OCI-M2 (cell line): Measurements from ENCODE around the gene SH3RF3.

ENCODE experiments used
- DNase-seq: peaks from one replicate; lab custom pipeline; 2025; ENCODE audit not compliant: unreplicated experiment; lab: John Stamatoyannopoulos, UW

The SH3RF3 gene

DNA sequence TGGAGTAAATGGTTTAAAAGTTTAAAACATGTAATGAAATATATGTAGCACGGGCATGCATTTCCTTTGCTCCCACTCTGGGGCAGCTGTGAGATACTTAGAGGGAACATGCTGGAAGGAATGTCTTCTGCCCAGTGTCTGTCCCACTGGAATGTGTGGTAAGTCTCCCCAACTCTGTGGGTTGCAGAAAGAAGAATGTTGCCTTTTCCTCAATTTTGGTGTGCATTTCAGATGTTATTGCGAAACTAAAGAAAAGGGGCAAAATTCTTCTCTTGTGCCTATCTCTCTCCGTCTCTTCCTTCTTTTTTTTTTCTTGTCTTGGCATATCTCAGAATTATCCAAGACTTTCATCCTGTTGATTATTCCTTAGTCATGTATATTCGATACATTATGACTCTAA lies 201.1 kb downstream of the SH3RF3 start:
- no peak for DNase-seq

DNA sequence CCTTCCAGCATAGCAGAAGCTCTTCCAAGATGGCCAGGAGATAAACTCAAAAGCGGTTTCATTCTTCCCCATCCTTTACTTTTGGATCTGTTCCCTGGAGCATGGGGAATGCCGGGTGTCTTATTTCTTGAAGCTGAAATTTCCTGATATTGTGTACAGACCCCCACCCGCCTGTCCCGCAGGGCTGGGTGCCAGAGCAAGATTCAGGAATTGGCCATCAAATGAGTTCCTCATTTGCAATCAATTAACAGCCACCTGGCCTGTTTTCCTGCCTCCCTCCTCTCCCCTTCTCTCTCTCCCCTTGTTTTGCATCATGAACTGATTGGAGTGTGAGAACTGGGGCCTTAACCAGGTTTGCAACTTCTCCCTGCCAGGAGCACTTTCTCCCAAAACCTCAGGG lies 202.1 kb downstream of the SH3RF3 start:
- no peak for DNase-seq

DNA sequence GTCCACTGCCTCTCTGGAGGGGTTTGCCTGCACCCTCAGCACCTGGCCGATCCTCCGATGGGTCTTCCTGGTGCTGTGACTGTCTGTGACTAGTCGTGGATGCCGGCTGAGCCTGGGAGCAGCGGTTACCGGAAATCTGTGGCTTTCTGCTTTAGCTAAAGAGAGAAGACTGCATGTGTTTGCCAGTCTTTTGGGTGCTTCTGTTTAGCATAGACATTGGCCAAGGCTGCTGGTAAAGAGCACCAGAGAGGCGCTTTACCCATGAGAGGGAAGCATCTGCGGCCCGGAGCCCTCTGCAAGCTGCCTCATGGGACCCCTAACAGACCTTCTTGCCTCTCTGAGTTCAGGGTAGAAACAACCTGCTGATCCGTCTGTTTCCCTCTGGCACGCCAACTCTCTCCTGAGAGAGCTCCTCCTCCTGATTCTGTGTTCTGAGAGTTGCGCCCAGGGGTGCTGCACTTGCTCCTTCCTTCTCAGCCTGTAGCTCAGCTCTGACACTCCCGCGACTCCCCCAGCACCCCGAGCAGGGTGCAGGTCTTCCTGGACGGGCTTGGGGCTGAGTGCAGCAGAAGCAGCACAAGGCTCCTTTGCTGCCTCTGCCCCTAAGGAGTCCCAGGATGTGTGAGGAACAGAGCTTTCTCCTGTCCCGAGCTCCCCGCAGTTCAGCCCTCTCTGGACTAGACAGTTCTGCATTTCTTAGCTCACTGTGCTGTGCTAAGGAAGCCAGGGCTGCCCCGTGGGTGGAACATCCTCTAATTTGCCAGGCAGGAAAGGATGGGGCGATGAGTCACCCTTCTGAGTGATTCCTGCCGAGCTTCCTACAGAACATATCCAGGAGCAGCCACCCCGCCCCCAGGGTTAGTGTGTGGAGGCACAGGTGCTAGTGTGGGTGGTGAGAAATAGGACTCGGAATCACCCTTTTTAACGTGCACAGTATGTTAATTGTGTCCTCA lies 203.2 kb downstream of the SH3RF3 start:
- DNase-seq: no peak

DNA sequence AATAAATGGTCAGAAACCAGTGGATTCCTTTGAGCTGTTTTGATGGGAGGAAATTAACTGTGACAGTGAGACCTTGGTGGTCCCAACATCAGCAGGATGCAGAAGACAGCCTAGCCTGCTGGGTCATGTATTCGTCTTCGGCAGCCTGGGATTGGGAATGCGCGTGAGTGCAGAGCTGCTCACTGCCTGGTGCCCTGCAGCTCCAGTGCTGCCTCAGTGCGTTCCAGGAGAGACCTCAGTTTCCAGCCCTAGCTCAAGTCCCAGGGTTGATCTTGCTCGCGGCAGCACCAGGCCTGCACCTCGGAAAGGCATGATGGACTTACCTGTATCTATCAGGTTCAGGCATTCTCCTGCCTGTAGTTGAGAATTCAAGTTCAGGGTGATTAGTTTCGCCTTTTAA lies 203.9 kb downstream of the SH3RF3 start:
- DNase-seq: no peak

DNA sequence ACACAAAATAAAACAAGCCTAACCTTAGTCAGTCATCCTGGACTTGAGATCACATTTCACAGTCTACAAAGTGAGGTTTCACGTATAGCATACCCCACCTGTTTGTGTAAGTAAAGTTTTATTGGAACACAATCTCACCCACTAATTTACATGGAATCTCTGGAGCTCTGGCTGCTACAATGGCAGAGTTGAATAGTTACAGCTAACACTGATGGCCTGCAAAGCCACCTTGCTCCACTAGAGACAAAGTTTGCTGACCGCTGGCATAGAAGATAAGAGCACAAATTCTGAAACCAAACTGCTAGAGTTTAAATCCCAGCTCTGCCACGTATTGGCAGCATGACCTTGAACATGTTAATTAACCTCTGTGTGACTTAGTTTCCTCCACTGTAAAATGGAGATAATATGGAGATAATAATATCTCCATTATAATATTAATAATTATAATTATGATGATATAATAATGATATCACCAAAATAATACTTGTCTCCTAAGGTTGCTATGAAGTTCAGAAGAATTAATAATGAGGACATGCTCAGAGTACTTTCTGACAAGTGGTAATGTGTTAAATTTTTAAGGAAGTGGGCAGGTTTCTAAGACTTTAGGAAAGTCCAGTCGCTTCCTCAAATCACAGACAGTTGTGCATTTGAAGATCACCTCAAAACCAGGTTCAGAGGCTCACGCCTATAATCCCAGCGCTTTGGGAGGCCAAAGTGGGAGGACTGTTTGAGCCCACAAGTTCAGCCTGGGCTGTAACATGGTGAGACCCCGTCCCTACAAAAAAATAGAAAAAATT lies 204.6 kb downstream of the SH3RF3 start:
- DNase-seq: no peak

DNA sequence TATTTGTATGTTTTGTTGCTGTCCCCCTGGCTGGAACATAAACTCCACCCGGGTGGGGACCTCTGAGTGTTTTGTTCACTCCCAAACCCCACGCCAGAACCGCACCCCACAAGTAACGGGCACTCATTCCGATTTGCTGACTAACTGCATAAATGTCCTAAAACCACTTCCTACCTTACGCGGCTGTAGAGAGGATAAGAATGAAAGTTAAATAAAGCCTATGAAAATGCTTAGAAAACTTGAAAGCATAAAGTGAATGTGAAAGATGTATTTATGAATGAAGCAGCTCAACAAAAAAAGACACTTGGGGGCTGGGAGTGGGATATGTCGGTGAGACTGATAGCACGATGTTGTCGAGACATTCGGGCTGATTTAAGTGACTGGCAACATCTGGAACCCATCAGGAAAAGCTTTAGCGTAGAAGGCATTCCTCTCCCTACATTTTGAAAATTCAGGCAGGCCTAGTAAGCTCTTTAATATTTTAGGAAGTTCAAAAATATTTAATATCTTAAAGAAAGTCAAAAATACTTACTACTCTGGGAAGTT lies 206.7 kb downstream of the SH3RF3 start:
- DNase-seq: no peak

DNA sequence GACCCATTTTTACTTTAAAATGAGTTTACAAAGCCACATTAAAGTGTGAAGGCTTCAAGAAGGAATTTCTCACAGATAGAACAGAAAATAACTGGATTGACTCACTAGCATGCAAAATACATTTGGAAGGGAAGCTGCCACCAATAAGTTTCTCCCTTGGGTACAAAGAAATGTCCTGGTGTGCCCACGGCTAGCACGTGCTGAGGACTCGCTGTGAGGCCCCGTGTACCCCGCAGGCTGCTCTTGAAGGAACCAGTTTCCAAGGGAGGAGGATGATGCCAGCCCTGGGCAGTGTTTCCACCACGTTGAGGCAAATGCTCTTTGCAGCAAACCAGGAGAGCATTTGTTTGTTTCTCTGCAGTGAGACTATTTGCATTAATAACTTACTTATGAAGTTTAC lies 207.3 kb downstream of the SH3RF3 start:
- DNase-seq: no peak

DNA sequence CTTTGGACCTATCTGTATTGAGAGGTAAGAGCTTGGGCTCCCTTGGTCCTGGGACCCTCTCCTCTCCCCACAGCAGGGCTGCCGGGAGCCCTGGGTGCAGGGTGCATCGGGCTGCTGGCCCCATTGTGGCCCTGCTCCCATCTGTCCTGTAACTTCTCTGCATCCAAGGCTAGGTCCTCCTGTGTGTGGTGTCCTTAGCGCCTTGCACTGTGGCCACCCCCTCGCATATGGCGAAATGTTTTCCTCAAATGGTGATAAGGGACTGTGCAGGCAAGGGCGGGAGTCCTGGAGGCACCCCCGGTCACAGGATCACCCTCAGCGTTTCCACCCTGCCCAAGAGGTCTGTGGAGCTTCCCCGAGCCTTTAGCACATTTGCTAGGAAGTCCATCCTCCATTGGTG lies 208.2 kb downstream of the SH3RF3 start:
- DNase-seq: no peak

DNA sequence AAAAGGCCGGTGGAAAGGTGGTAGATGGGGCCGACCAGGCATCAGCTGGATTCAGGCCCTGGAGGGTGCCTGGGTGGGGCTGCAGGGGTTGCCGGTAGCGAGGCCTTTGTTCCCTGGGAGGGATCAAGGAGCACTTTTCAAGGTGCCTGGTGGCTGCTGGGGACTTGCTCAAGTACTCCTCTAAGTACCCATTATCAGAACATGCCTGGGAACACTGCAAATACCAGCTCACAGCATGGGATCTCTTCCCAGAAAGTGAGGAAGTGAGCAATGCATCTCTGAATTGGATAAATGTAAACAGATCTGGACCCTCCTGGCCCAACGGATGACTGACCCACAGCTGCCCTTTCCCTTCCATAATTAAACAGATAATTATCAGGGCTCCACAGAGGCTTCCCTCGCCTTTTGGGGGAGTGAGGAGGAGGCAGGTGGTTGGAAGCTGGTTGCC lies 210.5 kb downstream of the SH3RF3 start:
- no peak for DNase-seq

DNA sequence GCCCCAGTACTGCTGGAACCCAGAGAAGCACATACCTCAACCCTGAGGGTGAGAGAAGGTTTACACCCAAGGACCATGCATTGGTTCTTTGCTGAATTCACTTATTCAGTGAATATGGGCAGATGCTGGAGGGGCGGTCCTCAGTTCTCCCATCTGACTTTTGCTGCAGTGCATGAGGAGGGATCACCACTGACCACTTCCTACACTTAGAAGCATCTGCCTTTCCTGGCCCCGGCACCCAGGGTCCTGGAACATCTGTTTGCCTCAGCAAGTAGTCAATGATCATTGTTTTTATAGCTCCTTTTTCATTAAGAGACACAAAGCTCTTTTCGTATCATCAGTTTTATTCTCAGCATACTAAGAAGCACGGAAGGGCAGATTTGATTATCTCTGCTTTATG lies 211.4 kb downstream of the SH3RF3 start:
- DNase-seq: no peak

DNA sequence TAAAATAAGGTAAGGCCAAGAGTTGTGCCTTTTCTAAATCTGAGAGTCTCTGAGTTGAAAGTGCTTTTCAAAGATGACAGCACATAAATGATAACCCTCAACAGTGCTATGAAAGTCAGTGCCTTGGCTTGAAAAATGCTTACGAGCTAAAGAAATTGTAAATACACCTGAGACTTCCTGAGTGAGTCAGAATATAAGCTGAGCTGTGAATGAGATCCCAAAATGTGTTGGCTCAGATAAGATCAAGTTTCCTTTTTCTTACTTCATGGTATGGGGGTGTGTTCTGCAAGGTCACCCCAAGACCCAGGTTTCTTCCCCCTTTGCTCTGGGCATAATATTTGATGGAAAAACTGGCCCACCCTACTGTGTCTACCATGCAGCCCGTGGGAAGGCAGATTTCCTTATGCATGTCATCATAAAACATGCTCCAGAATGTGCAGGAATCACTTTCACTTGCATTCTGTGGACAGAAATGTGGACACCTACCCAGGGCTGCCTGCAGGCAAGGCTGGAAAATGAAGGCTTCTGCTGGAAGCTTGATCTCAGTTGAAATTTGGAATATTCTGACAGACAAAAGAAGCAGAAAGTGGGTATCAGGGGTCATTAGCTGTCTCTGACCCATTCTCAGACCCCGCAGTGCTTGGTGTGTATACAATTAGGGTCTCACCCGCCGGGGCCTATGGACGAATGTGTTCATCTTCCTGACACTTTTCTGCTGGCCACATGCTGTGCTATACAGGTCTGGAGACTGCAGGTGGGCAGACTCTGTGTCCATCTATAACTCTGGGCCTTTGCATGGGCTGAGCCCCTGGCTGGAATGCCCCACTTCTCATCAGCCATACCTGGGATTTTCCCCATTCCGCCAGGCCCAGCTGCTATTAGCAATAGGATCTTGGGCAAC lies 212.6 kb downstream of the SH3RF3 start:
- DNase-seq: no peak

DNA sequence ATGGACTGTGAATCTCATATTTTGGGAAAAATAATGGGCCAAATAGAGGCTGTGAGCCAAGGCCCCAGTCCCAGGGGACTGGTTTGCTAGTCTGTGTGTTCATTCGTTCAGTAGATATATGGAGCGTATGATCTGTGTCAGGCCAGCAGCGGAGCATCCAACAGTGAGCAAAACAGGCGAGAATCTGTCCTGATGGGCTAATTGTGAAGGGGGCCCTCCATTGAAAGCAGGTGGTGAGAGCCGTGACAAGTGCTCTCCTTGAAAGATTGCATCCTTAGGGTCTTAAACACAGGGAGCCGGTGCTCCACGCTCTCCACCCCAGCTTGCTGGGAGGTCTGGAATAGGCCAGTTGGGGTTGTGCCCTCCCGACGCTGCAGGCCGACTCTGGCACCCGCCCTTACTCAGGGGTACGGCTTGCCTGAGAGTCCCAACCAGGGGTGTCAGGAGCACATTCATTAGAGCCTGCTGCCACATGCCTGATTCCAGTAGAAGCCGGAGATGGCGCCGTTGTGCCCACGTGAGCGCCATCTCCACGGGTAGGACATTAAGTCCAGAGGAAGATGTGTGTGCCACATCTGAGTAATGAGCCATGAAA lies 213.3 kb downstream of the SH3RF3 start:
- DNase-seq: no peak

DNA sequence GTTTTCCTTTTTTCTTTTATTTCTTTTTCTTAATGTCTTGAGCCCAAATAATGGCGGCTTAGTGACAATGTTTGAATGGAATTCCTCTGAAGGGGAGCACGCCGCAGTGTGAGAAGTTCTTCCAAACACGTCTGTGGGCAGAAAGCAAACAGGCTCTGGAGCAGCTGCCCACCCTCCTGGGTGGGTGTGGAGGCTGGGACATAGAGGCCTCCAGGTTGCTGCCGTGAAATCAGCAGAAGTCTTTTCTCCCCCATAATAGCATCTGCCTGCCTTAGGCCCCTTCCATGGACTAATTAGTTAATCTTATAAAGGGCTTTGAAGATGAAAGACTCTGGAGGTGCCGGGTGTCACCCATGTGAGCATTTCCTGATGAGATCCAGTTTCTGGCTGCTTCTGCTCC lies 213.9 kb downstream of the SH3RF3 start:
- DNase-seq: no peak

DNA sequence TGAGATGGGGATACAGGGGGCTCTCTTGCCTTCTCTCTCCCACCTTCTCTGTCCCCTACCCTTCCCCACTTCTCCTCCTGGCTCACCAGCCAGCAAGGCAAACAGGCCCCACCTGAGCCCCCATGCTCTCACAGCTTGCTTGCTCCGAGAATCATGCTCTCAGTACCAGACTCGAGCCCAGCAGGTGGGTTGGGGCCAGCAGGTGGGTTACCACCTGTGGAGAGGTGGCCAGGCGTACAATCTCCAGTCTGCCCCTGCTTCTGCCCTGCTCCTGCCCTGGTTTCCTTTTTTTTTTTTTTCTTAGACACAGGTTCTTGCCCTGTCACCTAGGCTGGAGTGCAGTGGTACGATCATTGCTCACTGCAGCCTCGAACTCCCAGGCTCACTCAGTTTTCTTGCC lies 214.5 kb downstream of the SH3RF3 start:
- no peak for DNase-seq

DNA sequence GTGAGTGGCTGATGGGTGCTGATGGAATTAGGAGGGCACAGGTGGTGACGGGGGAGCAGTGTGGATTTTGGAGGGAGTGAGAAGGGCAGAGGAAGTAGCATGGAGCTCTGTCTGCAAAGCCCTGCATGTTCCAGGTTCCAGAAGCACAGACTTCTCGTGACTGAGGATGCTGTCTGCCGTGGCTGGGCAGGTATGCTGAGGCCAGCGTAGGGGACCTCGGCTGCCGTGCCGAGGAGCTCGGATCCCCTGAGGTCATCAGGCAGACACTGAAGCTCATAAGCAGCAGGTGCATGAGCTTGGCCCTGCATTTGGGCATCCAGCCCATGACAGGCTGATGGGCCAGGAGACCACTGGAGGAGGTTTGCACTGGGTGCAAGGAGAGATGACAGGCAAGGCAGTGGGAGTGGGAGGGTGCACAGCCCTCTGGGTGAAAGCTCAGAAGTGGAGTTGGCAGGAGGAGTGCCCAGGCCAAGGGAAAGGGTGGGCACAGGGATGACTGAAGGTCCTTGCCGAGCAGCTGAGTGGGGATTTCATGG lies 215.3 kb downstream of the SH3RF3 start:
- DNase-seq: no peak

DNA sequence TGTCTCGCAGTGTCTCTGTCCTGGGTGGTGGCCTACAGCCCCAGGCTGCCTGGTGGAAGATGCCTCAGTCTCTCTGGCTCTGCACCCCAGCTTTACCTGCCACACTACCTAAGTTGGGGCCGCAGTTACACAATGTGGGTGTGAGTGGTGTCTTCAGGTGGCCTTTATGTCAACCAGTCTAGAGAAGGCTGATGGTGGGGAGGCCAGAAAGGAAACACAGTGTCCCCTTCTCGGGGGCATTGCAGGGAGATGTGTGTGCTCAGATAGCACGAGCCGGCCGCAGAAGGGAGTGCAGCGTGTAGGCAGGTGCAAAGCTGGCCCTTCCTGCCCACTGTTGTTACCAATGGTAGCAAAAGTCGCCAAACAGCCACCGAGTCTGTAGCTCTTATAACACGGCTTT lies 216.1 kb downstream of the SH3RF3 start:
- no peak for DNase-seq

DNA sequence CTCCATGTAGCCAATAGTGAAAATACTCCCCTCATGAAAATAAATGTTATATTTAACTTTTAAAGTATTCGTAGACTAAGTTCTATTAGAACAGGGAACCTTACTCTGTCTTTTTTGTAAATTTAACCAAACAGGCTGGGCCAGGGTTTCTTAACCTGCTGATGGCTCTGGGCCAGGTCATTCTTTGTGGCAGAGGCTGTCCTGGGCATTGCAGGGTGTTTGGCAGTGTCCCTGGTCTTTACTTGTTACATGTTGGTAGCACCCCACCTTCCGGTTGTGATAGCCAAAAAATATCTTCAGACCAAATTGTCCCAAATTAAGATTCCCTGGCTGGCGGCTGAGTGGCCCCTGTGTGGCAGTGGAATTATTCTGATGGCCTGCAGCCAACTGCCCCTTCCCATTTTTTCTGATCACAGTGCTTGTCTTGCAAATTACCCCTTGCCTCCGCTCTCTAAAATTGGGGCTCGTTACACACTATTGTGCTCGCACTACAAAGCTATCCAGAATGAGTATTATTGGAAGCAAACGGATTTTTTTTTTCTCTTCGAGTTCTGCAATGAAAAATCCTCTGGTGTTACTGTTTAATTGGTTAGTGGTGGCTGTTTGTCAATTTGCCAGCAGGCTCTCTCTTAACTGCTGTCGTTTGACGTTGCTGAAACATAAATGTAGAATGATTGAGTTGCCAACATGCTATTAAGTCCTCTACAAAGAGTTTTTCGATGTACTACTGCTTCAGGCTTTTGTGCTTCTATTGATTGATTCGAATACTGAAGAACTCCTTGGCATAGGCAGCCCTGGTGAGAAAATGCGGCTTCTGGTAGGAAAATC lies 216.9 kb downstream of the SH3RF3 start:
- DNase-seq: no peak

DNA sequence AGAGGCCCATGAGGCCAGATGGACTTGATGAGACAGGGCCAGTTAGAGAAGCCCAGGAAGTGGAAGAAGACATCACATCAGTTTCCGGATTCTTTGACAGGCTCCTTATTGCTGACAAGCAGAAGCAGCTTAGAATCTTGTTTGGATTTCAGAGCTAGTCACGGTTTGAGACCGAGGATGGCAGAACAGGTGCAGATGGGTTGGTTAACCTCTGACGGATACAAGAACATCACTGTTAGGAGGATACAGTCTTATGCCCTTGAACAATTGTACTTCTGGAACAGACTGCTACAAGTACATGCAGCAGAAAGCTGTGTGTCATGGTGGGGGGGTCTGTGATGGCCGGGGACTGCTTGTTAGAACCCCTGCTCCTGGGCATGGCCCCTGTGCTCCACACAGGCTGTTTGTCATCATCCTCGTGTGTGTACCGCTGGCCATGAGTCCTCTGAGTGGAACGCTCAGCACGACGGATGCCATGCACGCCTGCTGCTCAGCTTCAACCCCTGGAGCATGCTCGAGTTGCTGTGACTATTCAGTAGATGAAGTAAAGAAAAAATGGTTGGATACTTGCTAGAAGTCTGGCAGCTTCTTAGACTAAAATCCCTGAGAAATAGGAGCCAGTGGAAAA lies 217.7 kb downstream of the SH3RF3 start:
- DNase-seq: no peak

DNA sequence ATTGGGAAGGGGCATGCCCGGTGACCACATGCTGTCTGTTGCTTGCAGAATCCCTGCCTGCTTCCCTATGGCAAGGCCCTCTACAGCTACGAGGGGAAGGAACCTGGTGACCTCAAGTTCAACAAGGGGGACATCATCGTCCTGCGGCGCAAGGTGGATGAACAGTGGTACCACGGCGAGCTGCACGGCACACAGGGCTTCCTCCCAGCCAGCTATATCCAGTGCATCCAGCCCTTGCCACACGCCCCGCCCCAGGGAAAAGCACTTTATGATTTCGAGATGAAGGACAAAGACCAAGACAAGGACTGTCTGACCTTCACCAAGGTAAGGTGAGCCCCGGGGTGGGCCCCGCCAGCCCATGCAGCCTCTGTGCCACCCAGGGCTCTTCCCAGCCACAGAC lies 218.6 kb downstream of the SH3RF3 start:
- no peak for DNase-seq
